K562 (cell line): Measurements from ENCODE around the gene ACSS1. TPM values are rescaled to one million over a fixed set of nuclear protein-coding genes. Genes with fewer than 3 reads are reported as not detected.

Source experiments
- ATAC-seq: fragments of 200-7000 bp; cut with Tn5 transposase; 3 replicates; pipeline ENCODE4 v1.9.1; 2020; ENCODE audit warnings: moderate library complexity
- BruUV-seq: library from RNA; stranded (reverse); fragments of 400-500 nt; replicated peaks from 2 replicates; lab custom pipeline; 2021; lab: Mats Ljungman, UMichigan
- CTCF ChIA-PET: fragments of 300-600 bp; formaldehyde crosslinking; extraction: SDS; loops from one replicate; lab custom pipeline; 2021; ENCODE audit warnings: low intra/inter-chr PET ratio; lab: Yijun Ruan, JAX
- POLR2A ChIA-PET: fragments of 300-600, 350-650 bp; sonication (Branson Sonifier 250); formaldehyde crosslinking; extraction: SDS; loops from one replicate; lab custom pipeline; 2021; ENCODE audit warnings: antibody characterized with exemption, inconsistent platforms; lab: Yijun Ruan, JAX
- DNase-seq, 4 experiments: peaks; one replicate each; pipeline versions ENCODE4 v3.0.0 to v3.0.0-alpha.2; 2011 to 2018; ENCODE audit warnings: low spot score in 3 of 4, mixed read lengths in 3 of 4; ENCODE audit errors: extremely low read depth in 1 of 4
- FAIRE-seq: peaks from 2 replicates; lab custom pipeline; 2011; peaks lifted over from hg19 to GRCh38; lab: Jason Lieb, UNC
- H2AFZ ChIP-seq: 2 replicates; pipeline ENCODE4 v1.6.0; 2011; ENCODE audit warnings: low read depth, low read length, control low read depth, inconsistent platforms
- H3K27ac ChIP-seq: fragments of 200-600 bp; 3 replicates; pipeline ENCODE4 v1.8.0; 2011; ENCODE audit warnings: low read depth, mild to moderate bottlenecking, control low read depth, inconsistent platforms, low read length, moderate library complexity, mixed read lengths; ENCODE audit errors: extremely low read depth
- H3K27me3 ChIP-seq, 2 experiments: fragments of 300-600 bp in 1 of 2; 2 replicates in 1 of 2; 3 replicates in 1 of 2; pipeline versions ENCODE4 v1.6.0 to v1.8.0; 2011; ENCODE audit warnings: inconsistent platforms in 2 of 2, low read length in 2 of 2, mild to moderate bottlenecking in 1 of 2, mixed read lengths in 1 of 2, moderate library complexity in 1 of 2; ENCODE audit not compliant: control insufficient read depth in 2 of 2, insufficient read depth in 2 of 2
- H3K36me3 ChIP-seq: fragments of 300-600 bp; 3 replicates; pipeline ENCODE4 v1.8.0; 2011; ENCODE audit warnings: mild to moderate bottlenecking, low read length, inconsistent platforms; ENCODE audit not compliant: control insufficient read depth, insufficient read depth
- H3K4me1 ChIP-seq, 2 experiments: fragments of 200-600 bp in 1 of 2; replicated peaks in 1 of 2; 2 replicates in 1 of 2; 3 replicates in 1 of 2; pipeline versions ENCODE4 v1.5.1 to v1.8.0; 2011; ENCODE audit warnings: inconsistent platforms in 2 of 2, low read length in 2 of 2, mild to moderate bottlenecking in 1 of 2, mixed read lengths in 1 of 2, moderate library complexity in 1 of 2; ENCODE audit not compliant: control insufficient read depth in 2 of 2, insufficient read depth in 2 of 2
- H3K4me2 ChIP-seq: 2 replicates; pipeline ENCODE4 v1.6.1; 2011; ENCODE audit warnings: low read length, control low read depth, inconsistent platforms, mixed read lengths; ENCODE audit not compliant: insufficient read depth
- H3K4me3 ChIP-seq: fragments of 200-600 bp; sonication (generic), shearing (Covaris generic); 2 replicates; pipeline ENCODE4 v1.5.1; 2016; ENCODE audit warnings: control low read depth, inconsistent platforms
- H3K79me2 ChIP-seq: fragments of 200-600 bp; 3 replicates; pipeline ENCODE4 v1.8.0; 2011; ENCODE audit warnings: low read length, inconsistent platforms; ENCODE audit not compliant: control insufficient read depth, insufficient read depth
- H3K9ac ChIP-seq, 2 experiments: 2 replicates each; pipeline versions ENCODE4 v1.6.0 to v1.6.1; 2011; ENCODE audit warnings: low read depth in 2 of 2, low read length in 2 of 2, control low read depth in 1 of 2, inconsistent platforms in 1 of 2, mild to moderate bottlenecking in 1 of 2, mixed read lengths in 1 of 2; ENCODE audit not compliant: insufficient read depth in 1 of 2
- H3K9me1 ChIP-seq: one replicate; pipeline ENCODE4 v1.6.0; 2011; ENCODE audit warnings: inconsistent platforms, mild to moderate bottlenecking, low read length, moderate library complexity; ENCODE audit not compliant: control insufficient read depth, insufficient read depth
- H3K9me3 ChIP-seq: replicated peaks from 2 replicates; pipeline ENCODE4 v1.5.1; 2011; ENCODE audit warnings: low read depth, low read length, inconsistent platforms; ENCODE audit not compliant: control insufficient read depth, insufficient read depth
- H4K20me1 ChIP-seq: replicated peaks from 2 replicates; pipeline ENCODE4 v1.6.1; 2011; ENCODE audit warnings: low read length, inconsistent platforms, mixed read lengths; ENCODE audit not compliant: control insufficient read depth, insufficient read depth
- DMBX1 ChIP-seq: fragments of 250-450 bp; sonication (Bioruptor Pico); IDR thresholded peaks from 2 replicates; pipeline ENCODE4 v1.8.0; 2022; ENCODE audit warnings: inconsistent platforms, mild to moderate bottlenecking, moderate library complexity, borderline replicate concordance
- PTBP1 ChIP-seq: fragments of 200-400 bp; formaldehyde crosslinking; IDR thresholded peaks from 2 replicates; pipeline ENCODE4 v1.6.1; 2017; ENCODE audit warnings: low read depth, low read length
- WGBS: fragments of 100-300 bp; shearing (Covaris generic); methylation state at CpG from one replicate; pipeline ENCODE4 v1.1.6; 2016; ENCODE audit warnings: low coverage, mixed read lengths; ENCODE audit not compliant: insufficient coverage; ENCODE audit errors: missing lambda C conversion rate; 5-methylcytosine and 5-hydroxymethylcytosine counted together
- in situ Hi-C: fragments of 300-500 bp; cut with MboI; formaldehyde crosslinking; loops from 4 replicates; pipeline ENCODE4 v1.15.0; 2018; ENCODE audit warnings: inconsistent platforms, mixed read lengths
- intact Hi-C: fragments of 100-400 bp; cut with micrococcal nuclease; formaldehyde crosslinking; loops from 2 replicates; pipeline ENCODE4 v1.14.2; 2022
- polyA plus RNA-seq, 8 experiments: library from polyadenylated mRNA; depleted of rRNA in 4 of 8; stranded (reverse) in 5 of 8; unstranded in 3 of 8; fragments of >200 nt; fragmentation: Nextera tagmentation in 2 of 8; fragmentation: Illumina TruSeq in 1 of 8; extraction: Ambion mirVana in 2 of 8; extraction: Trizol in 1 of 8; gene quantifications; 2 replicates each; pipeline versions ENCODE4 v1.2.1 to v1.2.3, GENCODE V29; 2011 to 2014; ENCODE audit warnings: inconsistent platforms in 1 of 8, missing spikeins in 1 of 8
- total RNA-seq, 7 experiments: library from RNA; depleted of rRNA in 6 of 7; stranded (reverse); fragments of >200 nt in 6 of 7; fragmentation: Illumina TruSeq in 2 of 7; extraction: Trizol in 2 of 7; gene quantifications; 2 replicates each; pipeline versions ENCODE4 v1.2.1 to v1.2.3, GENCODE V29; 2011 to 2021; ENCODE audit warnings: low replicate concordance in 1 of 7
- TF ChIP-seq, protein P1 (sequence below): sonication (generic); formaldehyde crosslinking; IDR thresholded peaks from 2 replicates; pipeline ENCODE4 v1.5.0; 2020; ENCODE audit warnings: missing genetic modification reagents
- TF ChIP-seq, protein P2 (sequence below): fragments of 450-650 bp; IDR thresholded peaks from 2 replicates; pipeline ENCODE4 v1.6.1; 2014; ENCODE audit warnings: low read depth, mild to moderate bottlenecking, moderate library complexity, borderline replicate concordance

Gene ACSS1
- total and polyA plus RNA-seq, 9 of the 15 experiments (the other 6 are each of a cell fraction or from before 2014, with no cell fraction given) = 0.07 to 2.1 (median 0.27) TPM; not detected in 3

DNA sequence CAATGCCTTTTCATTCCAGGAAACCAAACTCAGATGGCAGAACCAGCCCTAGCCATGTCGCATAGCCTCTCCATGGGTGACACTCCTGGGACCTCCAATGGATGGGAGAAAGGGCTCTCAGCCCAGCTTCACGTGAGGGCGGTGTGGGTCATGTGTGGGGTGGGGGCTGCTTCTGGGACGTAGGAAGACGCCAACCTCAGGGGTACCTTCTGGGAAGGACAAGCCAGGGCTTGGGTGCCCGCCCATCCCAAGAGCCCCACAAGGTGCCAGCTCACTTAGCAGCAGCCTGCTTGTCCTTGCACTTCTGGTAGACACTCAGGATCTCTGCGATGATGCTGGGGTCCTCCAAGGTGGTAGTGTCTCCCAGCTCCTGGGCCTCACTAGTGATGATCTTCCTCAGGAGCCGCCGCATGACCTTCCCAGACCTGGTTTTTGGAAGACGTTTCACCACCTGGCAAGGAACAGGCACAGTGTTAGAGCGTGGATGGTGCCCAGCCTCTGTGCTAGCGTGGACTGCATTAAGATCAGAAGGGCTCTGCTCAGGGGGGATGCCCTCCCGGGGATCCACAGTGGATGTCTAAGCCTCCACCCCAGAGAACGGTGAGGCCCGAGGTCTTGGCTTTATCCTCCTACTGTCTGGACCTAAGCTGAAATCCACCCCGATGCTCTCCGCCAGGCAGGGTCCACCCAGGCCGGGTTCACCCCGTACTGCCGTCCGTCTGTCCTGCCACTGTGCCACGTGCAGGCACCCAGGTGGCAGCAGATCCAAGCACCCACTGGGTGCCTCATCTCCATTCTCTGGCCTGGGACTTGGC lies 50.2 kb downstream of the ACSS1 start:
- intact Hi-C loops = no loop called here
- H3K9ac ChIP-seq = no peak overlapping the region; a peak in 1 of 4 replicates
- POLR2A ChIA-PET = interaction anchor here (1.1 kb wide), 1 partner anchor 26 kb away, joined by 3 read pairs; no protein-coding TSS in a partner anchor
- H3K4me2 ChIP-seq = no peak overlapping the region
- no peaks in the 10 kb centered on the region for H3K9me1 ChIP-seq
- FAIRE-seq = no peak
- TF ChIP-seq, protein P1, sequence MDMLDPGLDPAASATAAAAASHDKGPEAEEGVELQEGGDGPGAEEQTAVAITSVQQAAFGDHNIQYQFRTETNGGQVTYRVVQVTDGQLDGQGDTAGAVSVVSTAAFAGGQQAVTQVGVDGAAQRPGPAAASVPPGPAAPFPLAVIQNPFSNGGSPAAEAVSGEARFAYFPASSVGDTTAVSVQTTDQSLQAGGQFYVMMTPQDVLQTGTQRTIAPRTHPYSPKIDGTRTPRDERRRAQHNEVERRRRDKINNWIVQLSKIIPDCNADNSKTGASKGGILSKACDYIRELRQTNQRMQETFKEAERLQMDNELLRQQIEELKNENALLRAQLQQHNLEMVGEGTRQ (CRISPR knock-in tag) = no peak
- TF ChIP-seq, protein P2, sequence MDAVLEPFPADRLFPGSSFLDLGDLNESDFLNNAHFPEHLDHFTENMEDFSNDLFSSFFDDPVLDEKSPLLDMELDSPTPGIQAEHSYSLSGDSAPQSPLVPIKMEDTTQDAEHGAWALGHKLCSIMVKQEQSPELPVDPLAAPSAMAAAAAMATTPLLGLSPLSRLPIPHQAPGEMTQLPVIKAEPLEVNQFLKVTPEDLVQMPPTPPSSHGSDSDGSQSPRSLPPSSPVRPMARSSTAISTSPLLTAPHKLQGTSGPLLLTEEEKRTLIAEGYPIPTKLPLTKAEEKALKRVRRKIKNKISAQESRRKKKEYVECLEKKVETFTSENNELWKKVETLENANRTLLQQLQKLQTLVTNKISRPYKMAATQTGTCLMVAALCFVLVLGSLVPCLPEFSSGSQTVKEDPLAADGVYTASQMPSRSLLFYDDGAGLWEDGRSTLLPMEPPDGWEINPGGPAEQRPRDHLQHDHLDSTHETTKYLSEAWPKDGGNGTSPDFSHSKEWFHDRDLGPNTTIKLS = no peak
- TF ChIP-seq PTBP1 (no peak), DMBX1 (no peak)
- no peaks in the 10 kb centered on the region for H4K20me1 ChIP-seq
- H3K9me3 ChIP-seq = no peaks in the 10 kb centered on the region
- H3K36me3 ChIP-seq = no peaks in the 10 kb centered on the region
- H3K27ac ChIP-seq = no peak overlapping the region
- H3K79me2 ChIP-seq = no peaks in the 10 kb centered on the region
- no peak overlapping the region for H2AFZ ChIP-seq
- no peak for DNase-seq
- H3K27me3 ChIP-seq = peaks cover 3 to 51% of the 10 kb centered on the region in 2 experiments; a peak in 3 of 5 replicates
- WGBS = 2% methylated on average over 15 of the region's 22 CpGs
- no peaks in the 10 kb centered on the region for H3K4me1 ChIP-seq
- no TSS peak for BruUV-seq
- no peak for ATAC-seq
- in situ Hi-C loops = loop anchor here (10.0 kb wide), 1 partner anchor 167 kb away; no protein-coding TSS in a partner anchor
- CTCF ChIA-PET = no interaction called here
- no peak overlapping the region for H3K4me3 ChIP-seq
